ENCODE measurements around the gene SPDYE3.
A peak's percentile ranks its signal among the peaks of the same experiment; 100 is the strongest.
"Not testable (repeated sequence)": the region's sequence is repeated elsewhere in the genome, so short reads cannot be mapped to it uniquely, and the experiment has no call there.

SPDYE3 gene, protein sequence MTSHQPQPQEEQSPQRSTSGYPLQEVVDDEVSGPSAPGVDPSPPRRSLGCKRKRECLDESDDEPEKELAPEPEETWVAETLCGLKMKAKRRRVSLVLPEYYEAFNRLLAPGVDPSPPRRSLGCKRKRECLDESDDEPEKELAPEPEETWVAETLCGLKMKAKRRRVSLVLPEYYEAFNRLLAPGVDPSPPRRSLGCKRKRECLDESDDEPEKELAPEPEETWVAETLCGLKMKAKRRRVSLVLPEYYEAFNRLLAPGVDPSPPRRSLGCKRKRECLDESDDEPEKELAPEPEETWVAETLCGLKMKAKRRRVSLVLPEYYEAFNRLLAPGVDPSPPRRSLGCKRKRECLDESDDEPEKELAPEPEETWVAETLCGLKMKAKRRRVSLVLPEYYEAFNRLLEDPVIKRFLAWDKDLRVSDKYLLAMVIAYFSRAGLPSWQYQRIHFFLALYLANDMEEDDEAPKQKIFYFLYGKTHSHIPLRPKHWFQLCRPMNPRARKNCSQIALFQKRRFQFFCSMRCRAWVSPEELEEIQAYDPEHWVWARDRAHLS

GRCh38 chr7:100307402-100307801 is at the start of gene SPDYE3:
TSS of gene SPDYE3 (plus strand) at chr7:100307702. CDS start at chr7:100307886, 184 bp downstream.
- DNase-seq: not testable (repeated sequence)

GRCh38 chr7:100259984-100260383 is 47.5 kb upstream of the SPDYE3 start:
- DNase-seq: not testable (repeated sequence)

- DNase-seq: not testable (repeated sequence)
Observed at GRCh38 chr7:100262896-100263295, 44.6 kb upstream of the SPDYE3 start.

- DNase-seq: not testable (repeated sequence)
Observed at GRCh38 chr7:100264223-100264622, 43.3 kb upstream of the SPDYE3 start.

GRCh38 chr7:100264669-100265165 is 42.8 kb upstream of the SPDYE3 start:
- DNase-seq: not testable (repeated sequence)

DNA sequence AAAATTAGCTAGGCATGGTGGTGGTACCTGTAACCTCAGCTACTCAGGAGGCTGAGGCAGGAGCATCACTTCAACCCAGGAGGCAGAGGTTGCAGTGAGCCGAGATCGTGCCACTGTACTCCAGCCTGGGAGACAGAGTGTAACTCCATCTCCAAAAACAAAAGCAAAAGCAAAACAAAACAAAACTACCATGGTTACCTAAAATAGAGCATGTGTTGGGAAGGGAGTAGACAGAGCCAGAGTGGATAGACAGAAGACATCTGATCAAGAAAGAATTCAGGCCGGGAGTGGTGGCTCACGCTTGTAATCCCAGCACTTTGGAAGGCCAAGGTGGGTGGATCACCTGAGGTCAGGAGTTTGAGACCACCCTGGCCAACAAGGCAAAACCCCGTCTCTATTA is 41.7 kb upstream of the SPDYE3 start:
- not testable (repeated sequence) for DNase-seq

GRCh38 chr7:100266576-100267354 is 40.7 kb upstream of the SPDYE3 start:
- DNase-seq: no peak

DNA sequence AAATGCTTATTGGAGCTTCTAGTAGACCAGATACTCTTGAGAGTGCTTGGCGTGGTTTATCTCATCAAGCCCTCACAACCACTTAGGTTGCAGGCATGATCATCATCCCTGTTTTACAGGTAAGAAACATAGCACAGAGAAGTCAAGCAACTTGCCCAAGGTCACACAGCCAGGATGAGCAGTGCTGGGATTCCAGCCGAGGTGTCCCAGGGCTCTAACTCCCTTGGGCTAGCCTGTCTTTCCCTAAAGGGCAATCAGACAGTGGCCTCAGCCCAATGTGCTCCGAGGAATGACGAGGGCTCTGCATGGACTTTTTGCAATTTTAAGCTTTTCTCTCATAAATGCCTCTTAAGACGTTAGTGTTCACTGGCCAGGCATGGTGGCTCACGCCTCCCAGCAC is 39.9 kb upstream of the SPDYE3 start:
- no peak for DNase-seq

GRCh38 chr7:100268882-100269281 is 38.6 kb upstream of the SPDYE3 start:
- not testable (repeated sequence) for DNase-seq

GRCh38 chr7:100269306-100270045 is 38.0 kb upstream of the SPDYE3 start:
- not testable (repeated sequence) for DNase-seq

- not testable (repeated sequence) for DNase-seq
Observed at GRCh38 chr7:100270046-100270918, 37.2 kb upstream of the SPDYE3 start.

- DNase-seq: not testable (repeated sequence)
Observed at GRCh38 chr7:100270941-100271593, 36.4 kb upstream of the SPDYE3 start.

- peak; percentile 69 to 80 for DNase-seq
Observed at GRCh38 chr7:100271716-100272537, 35.6 kb upstream of the SPDYE3 start.

GRCh38 chr7:100272538-100272902 is 35.0 kb upstream of the SPDYE3 start:
- DNase-seq: not testable (repeated sequence)

GRCh38 chr7:100275120-100275519 is 32.4 kb upstream of the SPDYE3 start:
- DNase-seq: no peak

DNA sequence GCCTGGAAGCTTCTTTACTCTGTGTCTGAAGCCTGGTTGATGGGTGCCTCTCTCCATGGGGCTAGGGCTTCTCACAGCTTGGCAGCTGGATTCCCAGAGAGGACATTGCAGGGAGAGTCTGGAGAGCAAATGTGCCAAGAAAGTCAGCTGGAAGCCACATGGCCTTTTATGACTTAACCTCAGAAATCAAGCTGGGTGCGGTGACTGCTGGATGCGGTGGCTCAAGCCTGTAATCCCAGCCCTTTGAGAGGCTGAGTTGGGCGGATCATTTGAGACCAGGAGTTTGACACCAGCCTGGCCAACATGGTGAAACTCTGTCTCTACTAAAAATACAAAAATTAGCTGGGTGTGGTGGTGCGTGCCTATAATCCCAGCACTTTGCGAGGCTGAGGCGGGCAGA is 31.4 kb upstream of the SPDYE3 start:
- not testable (repeated sequence) for DNase-seq

- DNase-seq: not testable (repeated sequence)
Observed at GRCh38 chr7:100282069-100282608, 25.4 kb upstream of the SPDYE3 start.

- DNase-seq: not testable (repeated sequence)
Observed at GRCh38 chr7:100283147-100283546, 24.4 kb upstream of the SPDYE3 start.

GRCh38 chr7:100287191-100287969 is 20.1 kb upstream of the SPDYE3 start:
- DNase-seq: not testable (repeated sequence)

Data from AML-193 (cell line).